T-helper 2 cell treated with Interferon-gamma antibody and Interleukin-4, amounts not matched to agents 100 ng/mL and 5 ng/mL, for 36 hours (primary cell): ENCODE data around the gene ULK4. TPM values are rescaled to one million over a fixed set of nuclear protein-coding genes. Genes with fewer than 3 reads are reported as not detected.
"Not testable (repeated sequence)": the region's sequence is repeated elsewhere in the genome, so short reads cannot be mapped to it uniquely, and the experiment has no call there.

Experiments
- intact Hi-C: fragments of 100-400 bp; cut with micrococcal nuclease; formaldehyde crosslinking; loops from one replicate; pipeline ENCODE4 v1.15.1; 2023
- total RNA-seq: library from RNA; stranded (reverse); gene quantifications from 2 replicates; pipeline ENCODE4 v1.2.3, GENCODE V29; 2022

The ULK4 gene
- total RNA-seq, 1 donor from 2014 or later: 14.2 TPM

GRCh38 chr3:41649129-41649739 is 312.7 kb downstream of the ULK4 start:
- intact Hi-C loops: no loop called here

- intact Hi-C loops: not testable (repeated sequence)
Measured at GRCh38 chr3:41647730-41648129, 314.2 kb downstream of the ULK4 start.

- intact Hi-C loops: no loop called here
Measured at GRCh38 chr3:41640076-41640475, 321.8 kb downstream of the ULK4 start.

- intact Hi-C loops: no loop called here
Measured at GRCh38 chr3:41638381-41638780, 323.5 kb downstream of the ULK4 start.

GRCh38 chr3:41632700-41633099 is 329.2 kb downstream of the ULK4 start:
- intact Hi-C loops: no loop called here

GRCh38 chr3:41630708-41631107 is 331.2 kb downstream of the ULK4 start:
- intact Hi-C loops: no loop called here

- intact Hi-C loops: no loop called here
Measured at GRCh38 chr3:41629986-41630385, 331.9 kb downstream of the ULK4 start.

GRCh38 chr3:41629072-41629471 is 332.8 kb downstream of the ULK4 start:
- intact Hi-C loops: no loop called here

GRCh38 chr3:41627477-41628087 is 334.3 kb downstream of the ULK4 start:
- intact Hi-C loops: no loop called here

GRCh38 chr3:41612853-41613252 is 349.1 kb downstream of the ULK4 start:
- intact Hi-C loops: no loop called here

- intact Hi-C loops: no loop called here
Measured at GRCh38 chr3:41611008-41611407, 350.9 kb downstream of the ULK4 start.

GRCh38 chr3:41608347-41608746 is 353.6 kb downstream of the ULK4 start:
- intact Hi-C loops: no loop called here

- intact Hi-C loops: no loop called here
Measured at GRCh38 chr3:41603807-41604206, 358.1 kb downstream of the ULK4 start.

- intact Hi-C loops: no loop called here
Measured at GRCh38 chr3:41602121-41602520, 359.8 kb downstream of the ULK4 start.

GRCh38 chr3:41601404-41601987 is 360.4 kb downstream of the ULK4 start:
- intact Hi-C loops: no loop called here

- intact Hi-C loops: no loop called here
Measured at GRCh38 chr3:41600616-41601015, 361.3 kb downstream of the ULK4 start.

- intact Hi-C loops: no loop called here
Measured at GRCh38 chr3:41599127-41599484, 362.8 kb downstream of the ULK4 start.

- intact Hi-C loops: no loop called here
Measured at GRCh38 chr3:41598402-41599126, 363.3 kb downstream of the ULK4 start.

- intact Hi-C loops: no loop called here
Measured at GRCh38 chr3:41593774-41594173, 368.1 kb downstream of the ULK4 start.

- intact Hi-C loops: no loop called here
Measured at GRCh38 chr3:41592753-41593510, 369.0 kb downstream of the ULK4 start.

- intact Hi-C loops: no loop called here
Measured at GRCh38 chr3:41583014-41583413, 378.9 kb downstream of the ULK4 start.

GRCh38 chr3:41581700-41582099 is 380.2 kb downstream of the ULK4 start:
- intact Hi-C loops: no loop called here
